GM13977 (cell line): ENCODE results near the gene IGSF21.

Experiments used
- DNase-seq: peaks from one replicate; pipeline ENCODE4 v3.0.0; 2012; ENCODE audit warnings: low spot score
- in situ Hi-C: fragments of 300-500 bp; cut with MboI; formaldehyde crosslinking; loops from one replicate; pipeline ENCODE4 v1.12.0; 2022; ENCODE audit warnings: low sequenced_read_pairs, low pct_unique_long_range_greater_than_20kb, mixed read lengths, inconsistent platforms; ENCODE audit not compliant: unreplicated experiment
- TF ChIP-seq, protein P1 (sequence below): IDR thresholded peaks from 2 replicates; pipeline ENCODE4 v1.5.1; 2012; ENCODE audit warnings: mild to moderate bottlenecking, control low read depth; ENCODE audit not compliant: insufficient read depth; ENCODE audit errors: extremely low read depth, missing control alignments

Gene IGSF21

DNA sequence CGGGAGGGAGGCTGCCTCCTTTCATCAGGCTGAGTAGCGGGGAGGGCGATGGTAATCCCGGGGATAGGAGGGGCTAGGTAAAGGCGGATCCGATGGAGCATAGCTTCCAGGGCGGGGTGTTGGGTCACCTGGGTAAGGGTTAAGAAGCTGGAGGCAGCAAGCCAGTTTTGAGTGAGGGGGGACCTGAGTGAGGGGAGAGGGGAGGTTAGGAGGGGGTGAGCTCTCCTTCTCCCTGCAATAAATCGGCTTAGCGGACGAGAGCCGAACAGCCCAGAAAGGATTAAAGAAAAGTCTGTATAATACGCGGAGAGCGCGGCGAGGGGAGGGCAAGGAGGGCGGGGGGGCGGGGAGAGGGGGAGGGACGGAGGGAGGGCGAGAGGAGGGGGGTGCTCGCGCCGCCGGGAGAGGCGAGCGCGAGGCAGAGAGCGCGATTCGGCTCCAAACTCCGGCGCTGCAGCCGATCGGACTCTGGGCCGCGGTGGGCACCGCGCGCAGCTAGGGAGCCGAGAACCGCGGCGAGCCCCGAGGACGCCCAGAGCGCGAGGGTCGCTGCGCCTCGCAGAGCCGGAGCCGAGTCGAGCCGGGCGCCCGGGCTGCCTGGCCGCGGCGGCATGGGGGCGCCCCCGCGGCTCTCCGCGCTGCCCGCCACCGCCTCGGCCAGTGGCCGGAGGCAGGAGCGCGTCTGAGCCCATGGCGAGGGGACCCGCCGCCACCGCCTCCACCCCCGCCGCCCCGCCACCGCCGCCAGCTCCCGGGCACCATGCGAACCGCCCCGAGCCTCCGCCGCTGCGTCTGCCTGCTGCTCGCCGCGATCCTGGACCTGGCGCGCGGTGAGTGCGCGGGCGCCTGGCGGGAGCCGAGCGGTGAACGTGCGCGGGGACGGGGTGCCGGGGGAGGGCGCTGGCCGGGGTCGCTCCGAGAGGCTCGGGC is at the start of gene IGSF21:
IGSF21 (plus strand) TSS at position 430 of the 930 bp plus-strand sequence; CDS start at position 761, 331 bp downstream.
- in situ Hi-C loops = no loop called here
- no peak for DNase-seq
- TF ChIP-seq, protein P1, sequence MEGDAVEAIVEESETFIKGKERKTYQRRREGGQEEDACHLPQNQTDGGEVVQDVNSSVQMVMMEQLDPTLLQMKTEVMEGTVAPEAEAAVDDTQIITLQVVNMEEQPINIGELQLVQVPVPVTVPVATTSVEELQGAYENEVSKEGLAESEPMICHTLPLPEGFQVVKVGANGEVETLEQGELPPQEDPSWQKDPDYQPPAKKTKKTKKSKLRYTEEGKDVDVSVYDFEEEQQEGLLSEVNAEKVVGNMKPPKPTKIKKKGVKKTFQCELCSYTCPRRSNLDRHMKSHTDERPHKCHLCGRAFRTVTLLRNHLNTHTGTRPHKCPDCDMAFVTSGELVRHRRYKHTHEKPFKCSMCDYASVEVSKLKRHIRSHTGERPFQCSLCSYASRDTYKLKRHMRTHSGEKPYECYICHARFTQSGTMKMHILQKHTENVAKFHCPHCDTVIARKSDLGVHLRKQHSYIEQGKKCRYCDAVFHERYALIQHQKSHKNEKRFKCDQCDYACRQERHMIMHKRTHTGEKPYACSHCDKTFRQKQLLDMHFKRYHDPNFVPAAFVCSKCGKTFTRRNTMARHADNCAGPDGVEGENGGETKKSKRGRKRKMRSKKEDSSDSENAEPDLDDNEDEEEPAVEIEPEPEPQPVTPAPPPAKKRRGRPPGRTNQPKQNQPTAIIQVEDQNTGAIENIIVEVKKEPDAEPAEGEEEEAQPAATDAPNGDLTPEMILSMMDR = no peak

DNA sequence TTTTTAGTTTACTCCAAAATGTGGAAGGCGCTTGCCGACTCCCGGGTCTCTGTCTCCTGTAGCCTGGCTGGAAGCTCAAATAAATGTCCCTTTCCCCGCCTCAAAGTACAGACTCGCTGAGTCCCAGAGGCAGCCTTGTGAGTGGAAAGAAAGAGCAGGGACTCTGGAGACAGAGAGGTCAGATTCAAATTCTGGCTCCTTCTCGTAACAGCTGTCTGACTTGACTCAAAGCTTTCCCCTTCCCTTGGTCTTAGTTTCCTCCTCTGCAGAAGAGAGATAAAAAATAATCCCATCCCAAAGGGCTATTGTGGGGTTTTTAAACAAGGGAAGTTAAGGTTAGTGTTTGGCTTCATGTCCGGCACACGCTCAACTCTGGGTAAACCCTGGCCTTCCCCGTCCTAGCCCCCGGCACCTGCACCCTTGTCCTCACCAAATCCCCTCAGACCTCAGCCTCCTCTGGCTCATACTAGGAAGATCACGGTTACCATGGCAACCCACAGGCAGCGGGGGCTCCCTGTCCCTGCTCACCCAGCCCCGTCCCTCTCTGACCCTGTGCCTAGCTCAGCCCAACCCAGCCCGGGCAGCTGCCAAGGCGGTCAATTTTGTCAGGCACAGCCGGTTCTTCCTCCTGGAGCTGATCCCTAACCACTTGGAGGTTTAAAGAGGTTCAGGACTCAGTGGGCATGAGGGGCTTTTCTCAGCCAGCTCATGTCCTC is 49.2 kb upstream of the IGSF21 start:
- TF ChIP-seq, protein P1 = no peak
- DNase-seq = no peak
- in situ Hi-C loops = no loop called here

DNA sequence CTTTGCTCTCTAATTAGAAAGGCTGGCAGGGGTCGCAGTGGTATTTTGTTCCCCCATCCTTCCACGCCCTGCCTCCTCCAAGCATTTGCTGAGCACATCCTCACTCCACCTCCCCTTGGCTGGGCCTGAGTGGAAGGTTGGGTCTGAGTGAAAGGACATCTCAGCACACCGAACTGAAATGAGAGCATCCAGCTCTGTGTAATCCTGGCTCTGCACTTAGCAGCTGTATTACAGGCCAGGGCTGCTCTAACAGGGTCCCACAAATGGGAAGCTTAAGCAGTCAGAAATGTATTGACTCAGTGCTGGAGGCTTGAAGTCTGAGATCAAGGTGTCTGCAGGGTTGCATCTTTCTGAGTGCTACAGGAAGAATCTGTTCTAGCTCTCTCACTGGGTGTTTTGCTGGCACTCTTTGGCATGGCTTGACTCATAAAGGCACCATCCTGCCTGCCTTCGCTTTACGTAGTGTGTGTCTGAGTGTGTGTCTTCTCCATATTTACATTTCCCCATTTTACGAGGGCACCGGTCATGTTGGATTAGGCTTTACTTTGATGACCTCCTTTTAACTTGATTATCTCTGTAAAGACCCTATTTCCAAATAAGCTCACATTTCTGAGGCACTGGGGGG is 48.5 kb upstream of the IGSF21 start:
- DNase-seq = no peak
- TF ChIP-seq, protein P1 = no peak
- in situ Hi-C loops = no loop called here

DNA sequence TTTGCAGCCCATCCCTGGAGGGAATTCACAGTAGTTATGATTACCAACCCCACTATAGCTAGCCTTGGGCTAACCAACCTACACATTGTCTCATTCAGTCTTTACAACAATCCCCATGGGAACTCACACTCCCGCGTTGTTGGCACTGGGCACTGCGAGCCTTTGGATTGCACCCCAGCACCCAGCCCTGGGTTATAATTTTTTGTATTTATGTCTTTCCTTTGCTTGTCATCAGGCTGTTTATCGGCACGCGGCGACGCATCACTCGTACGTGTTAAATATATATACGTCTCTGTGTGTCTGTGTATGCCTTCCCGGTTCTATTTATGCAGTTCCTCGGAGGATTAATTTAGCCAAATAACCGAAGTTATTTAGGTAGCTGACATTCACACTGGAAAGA is 47.2 kb upstream of the IGSF21 start:
- in situ Hi-C loops = no loop called here
- DNase-seq = no peak
- TF ChIP-seq, protein P1 = no peak

DNA sequence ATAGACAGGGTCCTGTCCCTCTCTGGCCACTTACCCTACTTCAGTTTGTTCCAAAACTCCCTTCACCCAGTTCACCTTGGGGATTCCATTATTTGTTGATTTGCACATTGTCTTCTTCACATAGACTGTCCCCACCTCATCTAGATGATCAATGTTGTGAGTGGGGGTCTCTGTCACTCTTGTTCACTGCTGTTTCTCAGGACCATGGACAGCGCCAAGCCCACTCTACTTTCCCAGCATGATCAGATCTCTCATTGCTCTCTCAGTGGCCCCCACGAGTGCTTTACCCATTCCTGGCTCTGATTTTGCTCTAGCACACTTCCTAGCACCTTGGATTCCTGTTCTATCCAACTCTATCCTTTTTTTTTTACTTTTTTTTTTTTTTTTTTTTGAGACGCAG is 45.4 kb upstream of the IGSF21 start:
- in situ Hi-C loops = no loop called here

DNA sequence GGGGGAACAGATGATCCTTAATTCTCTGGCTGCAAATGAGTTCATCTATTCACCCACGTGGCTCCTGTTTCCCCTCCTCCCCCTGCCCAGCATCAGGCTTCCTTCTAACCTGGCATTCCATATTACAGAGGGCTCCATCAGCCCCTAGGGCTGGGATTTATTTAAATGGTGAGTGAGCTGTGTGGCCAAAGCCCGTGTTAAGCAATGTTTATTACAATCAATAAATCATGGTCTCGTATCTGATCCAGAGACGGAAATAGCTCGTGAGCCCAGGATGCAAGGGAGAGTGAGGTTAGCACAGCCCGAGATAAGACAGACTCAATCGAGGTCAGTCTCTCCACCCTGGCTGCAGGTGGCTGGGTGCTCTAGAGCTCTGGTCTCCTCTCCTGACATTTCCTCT is 43.1 kb upstream of the IGSF21 start:
- TF ChIP-seq, protein P1 = no peak

More for the DNA sequence above, 45.4 kb upstream of the IGSF21 start:
- TF ChIP-seq, protein P1 = no peak
- DNase-seq = no peak

More for the DNA sequence above, 43.1 kb upstream of the IGSF21 start:
- in situ Hi-C loops = no loop called here
- DNase-seq = no peak
